Hematopoietic multipotent progenitor cell treated with erythropoietin and hydrocortisone succinate and interleukin-3 and kit ligand, for 15 days (in vitro differentiated cells): ENCODE data around the gene TSC2.
"Not testable (repeated sequence)": the region's sequence is repeated elsewhere in the genome, so short reads cannot be mapped to it uniquely, and the experiment has no call there.

Experiments used
- DNase-seq: peaks from one replicate; pipeline ENCODE4 v3.0.0-alpha.2; 2015; ENCODE audit warnings: low spot score

TSC2 gene

DNA sequence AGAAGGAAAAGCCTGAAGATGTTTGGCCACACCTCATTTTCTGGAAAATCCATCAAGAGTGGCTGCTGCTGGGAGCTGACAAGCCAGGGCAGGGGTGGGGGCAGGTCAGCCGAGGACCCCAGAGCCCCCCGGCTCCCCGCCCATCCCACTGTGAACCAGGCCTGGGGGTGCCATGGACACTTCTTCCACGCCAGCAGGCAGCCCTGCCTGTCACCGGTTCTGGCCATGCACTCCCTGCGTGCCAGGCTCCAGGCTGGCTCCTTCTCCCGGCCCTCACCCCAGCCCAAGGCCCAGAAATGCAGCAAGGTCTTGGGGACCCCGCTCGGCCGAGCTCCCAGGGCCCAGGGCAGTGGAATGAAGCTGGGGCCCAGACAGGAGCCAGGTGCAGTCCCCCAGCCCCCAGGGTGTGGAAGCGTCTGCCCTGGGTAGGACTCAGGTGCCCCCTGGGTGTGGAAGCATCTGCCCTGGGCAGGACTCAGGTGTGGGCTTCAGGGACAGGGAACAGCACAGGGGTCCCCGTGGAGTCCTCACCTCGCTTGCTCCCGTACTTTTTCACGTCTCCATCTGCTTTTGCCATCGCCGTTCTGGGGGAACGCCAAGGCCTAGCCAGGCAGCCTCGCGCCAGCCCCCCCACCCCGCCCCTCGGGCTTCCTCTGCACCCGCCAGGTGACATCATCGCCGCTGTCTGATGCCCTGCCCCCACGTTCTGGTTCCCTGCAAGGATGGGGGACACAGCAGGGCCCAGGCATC lies 75.3 kb downstream of the TSC2 start:
- not testable (repeated sequence) for DNase-seq

- DNase-seq, result not testable (repeated sequence)
Measured at GRCh38 chr16:2123706-2124376, 76.1 kb downstream of the TSC2 start.

DNA sequence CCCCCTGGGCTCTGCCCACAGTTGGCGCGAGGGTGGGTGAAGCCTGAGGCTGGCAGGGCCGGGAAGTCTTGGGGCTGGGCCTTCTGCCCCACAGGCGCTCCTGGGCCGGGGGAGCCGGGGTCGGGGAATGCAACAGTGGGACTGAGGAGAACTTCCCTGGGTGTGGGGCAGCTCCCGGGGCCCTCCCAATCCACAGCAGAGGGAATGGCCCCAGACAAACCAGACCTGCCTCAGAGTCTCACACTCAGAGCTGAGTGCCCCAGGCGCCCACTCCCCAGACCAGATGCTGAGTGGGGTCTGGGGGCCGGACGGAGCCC lies 76.5 kb downstream of the TSC2 start:
- DNase-seq, result not testable (repeated sequence)

GRCh38 chr16:2124694-2125444 lies 77.1 kb downstream of the TSC2 start:
- not testable (repeated sequence) for DNase-seq

GRCh38 chr16:2125609-2126008 lies 77.8 kb downstream of the TSC2 start:
- DNase-seq, result not testable (repeated sequence)

GRCh38 chr16:2126161-2126743 lies 78.5 kb downstream of the TSC2 start:
- DNase-seq, result not testable (repeated sequence)

DNA sequence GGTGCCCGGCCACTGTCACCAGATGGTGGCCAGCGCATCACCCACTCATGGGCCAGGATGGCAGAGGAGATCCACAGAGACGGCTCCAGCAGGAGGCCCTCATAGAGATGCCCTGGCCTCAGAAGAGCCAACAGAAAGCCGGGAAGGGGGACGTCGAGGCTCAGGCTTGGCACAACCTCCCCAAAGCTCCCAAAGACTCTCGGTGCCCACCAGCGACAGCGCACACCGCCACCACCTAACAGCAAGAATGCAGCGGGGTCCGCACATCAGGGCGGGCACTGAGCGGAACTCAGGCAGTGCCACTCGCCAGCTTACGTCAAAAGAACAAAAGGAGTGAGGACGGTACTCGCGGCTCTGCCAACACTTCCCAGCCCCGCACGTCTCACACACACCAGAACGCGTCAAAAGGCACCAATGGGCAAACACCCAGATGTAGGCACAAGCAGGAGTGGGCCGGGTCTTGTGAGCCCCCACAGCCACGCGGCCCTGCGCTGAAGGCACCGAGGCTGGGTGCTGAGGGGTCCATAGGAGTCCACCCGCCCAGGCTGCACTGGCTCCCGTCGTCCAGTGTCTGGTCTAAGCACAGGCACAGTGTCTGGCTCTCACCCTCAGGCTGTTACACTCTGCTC lies 79.3 kb downstream of the TSC2 start:
- not testable (repeated sequence) for DNase-seq

DNA sequence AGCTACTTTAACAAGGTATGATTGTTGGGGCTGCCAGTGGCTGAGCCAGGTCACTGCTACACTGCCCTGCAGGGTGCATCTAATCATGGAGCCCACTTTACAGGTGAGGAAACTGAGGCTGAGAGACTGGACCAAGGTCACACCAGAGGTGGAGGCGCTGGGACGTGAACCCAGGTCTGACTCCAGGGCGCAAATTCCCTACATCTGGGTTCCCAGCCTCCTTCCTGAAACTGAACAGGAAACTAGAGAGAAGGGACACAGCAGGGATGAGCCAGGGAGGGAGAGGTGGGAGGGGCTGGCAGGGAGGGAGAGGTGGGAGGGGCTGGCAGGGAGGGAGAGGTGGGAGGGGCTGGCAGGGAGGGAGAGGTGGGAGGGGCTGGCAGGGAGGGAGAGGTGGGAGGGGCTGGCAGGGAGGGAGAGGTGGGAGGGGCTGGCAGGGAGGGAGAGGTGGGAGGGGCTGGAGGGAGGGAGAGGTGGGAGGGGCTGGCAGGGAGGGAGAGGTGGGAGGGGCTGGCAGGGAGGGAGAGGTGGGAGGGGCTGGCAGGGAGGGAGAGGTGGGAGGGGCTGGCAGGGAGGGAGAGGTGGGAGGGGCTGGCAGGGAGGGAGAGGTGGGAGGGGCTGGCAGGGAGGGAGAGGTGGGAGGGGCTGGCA lies 80.0 kb downstream of the TSC2 start:
- DNase-seq, result peak; percentile 24

DNA sequence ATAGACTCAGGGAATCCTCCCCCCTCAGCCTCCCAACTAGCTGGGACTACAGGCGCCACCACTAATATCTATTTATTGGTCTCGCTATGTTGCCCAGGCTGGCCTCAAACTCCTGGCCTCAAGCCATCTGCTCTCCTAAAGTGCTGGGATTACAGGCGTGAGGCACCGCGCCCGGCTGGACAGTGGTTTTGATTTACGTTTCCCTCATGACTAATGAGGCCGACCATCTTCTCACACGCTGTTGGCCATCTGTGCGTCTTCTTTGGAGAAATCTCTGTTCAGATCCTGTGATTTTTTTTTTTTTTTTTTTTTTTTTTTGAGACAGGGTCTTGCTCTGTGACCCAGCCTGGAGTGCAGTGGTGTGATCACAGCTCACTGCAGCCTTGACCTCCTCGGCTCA lies 81.5 kb downstream of the TSC2 start:
- DNase-seq, result not testable (repeated sequence)

- DNase-seq, result not testable (repeated sequence)
Measured at GRCh38 chr16:2129890-2130447, 82.2 kb downstream of the TSC2 start.

DNA sequence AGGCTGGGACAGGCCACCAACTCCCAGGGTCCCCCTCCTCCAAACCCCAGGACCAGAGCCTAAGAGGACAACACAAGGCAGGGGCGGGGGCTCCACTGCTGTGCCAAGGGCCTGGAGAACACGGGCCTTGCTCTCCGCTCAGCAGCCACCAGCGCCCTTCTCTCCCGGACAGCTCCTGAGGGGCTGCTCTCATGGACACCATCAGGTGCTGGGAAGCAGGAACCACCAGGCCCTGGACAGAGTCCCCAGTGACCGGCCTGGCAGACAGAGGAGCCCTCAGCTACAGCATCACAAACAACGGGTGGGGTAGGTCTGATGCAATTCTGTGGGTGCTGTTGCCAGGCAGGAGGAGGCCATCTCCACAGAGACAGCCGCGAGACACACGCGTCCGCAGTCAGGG lies 86.0 kb downstream of the TSC2 start:
- DNase-seq, result not testable (repeated sequence)

GRCh38 chr16:2135071-2135470 lies 87.3 kb downstream of the TSC2 start:
- DNase-seq, result not testable (repeated sequence)

DNA sequence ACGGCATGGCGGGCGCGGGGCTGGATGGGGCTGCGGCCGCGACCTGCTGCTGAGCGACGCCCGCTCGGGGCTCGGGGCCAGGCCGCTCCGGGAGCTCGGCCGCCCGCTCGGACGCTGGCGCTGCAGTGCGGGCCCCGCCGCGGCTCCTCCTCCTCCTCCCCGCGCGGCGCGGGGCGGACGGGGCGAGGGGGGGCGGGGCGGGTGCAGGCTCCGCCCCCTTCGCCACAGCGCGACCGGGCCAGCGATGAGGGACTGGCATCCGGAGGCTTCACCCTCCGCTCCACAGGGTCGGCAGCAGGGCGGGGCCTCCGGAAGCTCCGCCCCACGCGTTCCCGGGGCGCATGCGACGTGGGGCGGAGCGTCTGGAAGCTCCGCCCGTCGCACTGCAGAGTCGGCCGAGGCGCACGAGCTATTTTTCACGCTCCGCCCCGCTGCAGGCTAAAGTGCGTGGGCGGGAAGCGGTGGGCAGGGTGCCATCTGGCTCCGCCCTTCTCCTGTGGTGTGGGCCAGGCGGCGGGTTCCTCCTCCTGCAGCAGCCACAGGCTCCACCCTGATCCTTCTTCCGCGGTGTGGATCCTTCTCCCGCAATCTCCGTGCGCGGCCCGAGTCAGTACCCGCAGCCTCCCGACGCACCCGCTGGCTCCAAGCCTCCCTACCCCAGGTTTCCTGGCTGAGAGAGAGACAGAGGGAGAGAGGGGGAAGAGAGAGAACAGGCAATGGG lies 88.1 kb downstream of the TSC2 start, which contains the start of gene PKD1:
Gene PKD1 (minus strand): TSS at position 129 of the 721 bp plus-strand sequence. CDS start 209 bp downstream, outside the sequence.
- DNase-seq, result peak; percentile 91
